Activated CD8-positive, alpha-beta T cell treated with anti-CD3 and anti-CD28 coated beads for 36 hours (primary cell): ENCODE data around the gene GPC4. TPM values are rescaled to one million over a fixed set of nuclear protein-coding genes. Genes with fewer than 3 reads are reported as not detected.
"Not testable (repeated sequence)": the region's sequence is repeated elsewhere in the genome, so short reads cannot be mapped to it uniquely, and the experiment has no call there.

Experiments used
- ATAC-seq: fragments of 200-7000 bp; cut with Tn5 transposase; one replicate; pipeline ENCODE4 v1.10.0; 2021; ENCODE audit warnings: mild to moderate bottlenecking, moderate library complexity
- CTCF ChIA-PET: fragments of 350-600 bp; sonication (Branson Sonifier 250); formaldehyde crosslinking; loops from one replicate; lab custom pipeline; 2021; ENCODE audit warnings: antibody characterized with exemption; lab: Charles Lee
- POLR2A ChIA-PET: fragments of 350-600 bp; sonication (Branson Sonifier 250); formaldehyde crosslinking; loops from one replicate; lab custom pipeline; 2021; ENCODE audit warnings: antibody characterized with exemption; lab: Charles Lee
- DNase-seq: peaks from one replicate; pipeline ENCODE4 v3.0.0-alpha.2; 2020
- H3K27ac Mint-ChIP-seq: one replicate; pipeline ENCODE4 v1.8.0; 2021; ENCODE audit warnings: mild to moderate bottlenecking, mixed read lengths
- H3K27me3 Mint-ChIP-seq: one replicate; pipeline ENCODE4 v1.8.0; 2021; ENCODE audit warnings: mixed read lengths
- H3K36me3 Mint-ChIP-seq: one replicate; pipeline ENCODE4 v1.8.0; 2021; ENCODE audit warnings: low read depth, mixed read lengths
- H3K4me1 Mint-ChIP-seq: one replicate; pipeline ENCODE4 v1.8.0; 2021; ENCODE audit warnings: low read depth, mixed read lengths
- H3K4me3 Mint-ChIP-seq: one replicate; pipeline ENCODE4 v1.8.0; 2021; ENCODE audit warnings: mild to moderate bottlenecking, moderate library complexity, mixed read lengths
- H3K9me3 Mint-ChIP-seq: one replicate; pipeline ENCODE4 v1.8.0; 2021; ENCODE audit warnings: mixed read lengths
- intact Hi-C: fragments of 100-400 bp; cut with micrococcal nuclease; formaldehyde crosslinking; loops from one replicate; pipeline ENCODE4 v1.10.0; 2022
- total RNA-seq, 2 experiments: library from RNA; stranded (reverse); gene quantifications; one replicate each; pipeline ENCODE4 v1.2.3, GENCODE V29; 2021
- TF ChIP-seq, protein P1 (sequence below): fragments of 200-600 bp; IDR thresholded peaks from one replicate; pipeline ENCODE4 v1.8.0; 2022; ENCODE audit warnings: antibody characterized with exemption, mild to moderate bottlenecking

Gene GPC4
- total RNA-seq, 2 experiments from 2014 or later = not detected

DNA sequence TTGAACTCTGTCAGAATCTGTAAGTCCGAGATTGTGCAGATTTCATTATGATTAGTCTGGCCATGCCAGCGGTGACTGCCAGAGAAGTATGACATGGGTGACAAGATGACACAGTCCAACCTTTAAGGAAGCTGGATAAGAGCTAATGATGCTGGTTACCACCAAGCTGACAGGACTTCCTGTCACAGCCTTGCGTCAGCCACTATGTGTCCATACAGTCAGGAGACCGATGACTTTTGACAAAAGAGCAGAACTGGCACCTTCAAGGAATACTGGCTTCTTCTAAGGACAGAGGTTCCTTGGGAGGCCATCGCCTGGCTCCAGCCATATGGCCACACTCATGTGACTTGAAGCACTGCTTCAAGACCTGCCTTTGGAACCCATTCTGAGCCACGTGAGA lies 129.9 kb downstream of the GPC4 start:
- Mint-ChIP-seq H3K27ac (no peak overlapping the region), H3K4me3 (no peak overlapping the region), H3K9me3 (no peaks in the 10 kb centered on the region), H3K36me3 (no peaks in the 10 kb centered on the region), H3K27me3 (peaks cover 1% of the 10 kb centered on the region), H3K4me1 (no peaks in the 10 kb centered on the region)
- TF ChIP-seq, protein P1, sequence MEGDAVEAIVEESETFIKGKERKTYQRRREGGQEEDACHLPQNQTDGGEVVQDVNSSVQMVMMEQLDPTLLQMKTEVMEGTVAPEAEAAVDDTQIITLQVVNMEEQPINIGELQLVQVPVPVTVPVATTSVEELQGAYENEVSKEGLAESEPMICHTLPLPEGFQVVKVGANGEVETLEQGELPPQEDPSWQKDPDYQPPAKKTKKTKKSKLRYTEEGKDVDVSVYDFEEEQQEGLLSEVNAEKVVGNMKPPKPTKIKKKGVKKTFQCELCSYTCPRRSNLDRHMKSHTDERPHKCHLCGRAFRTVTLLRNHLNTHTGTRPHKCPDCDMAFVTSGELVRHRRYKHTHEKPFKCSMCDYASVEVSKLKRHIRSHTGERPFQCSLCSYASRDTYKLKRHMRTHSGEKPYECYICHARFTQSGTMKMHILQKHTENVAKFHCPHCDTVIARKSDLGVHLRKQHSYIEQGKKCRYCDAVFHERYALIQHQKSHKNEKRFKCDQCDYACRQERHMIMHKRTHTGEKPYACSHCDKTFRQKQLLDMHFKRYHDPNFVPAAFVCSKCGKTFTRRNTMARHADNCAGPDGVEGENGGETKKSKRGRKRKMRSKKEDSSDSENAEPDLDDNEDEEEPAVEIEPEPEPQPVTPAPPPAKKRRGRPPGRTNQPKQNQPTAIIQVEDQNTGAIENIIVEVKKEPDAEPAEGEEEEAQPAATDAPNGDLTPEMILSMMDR = no peak
- ChIA-PET POLR2A (no interaction called here), CTCF (no interaction called here)
- intact Hi-C loops = no loop called here
- no peak for DNase-seq
- no peak for ATAC-seq

DNA sequence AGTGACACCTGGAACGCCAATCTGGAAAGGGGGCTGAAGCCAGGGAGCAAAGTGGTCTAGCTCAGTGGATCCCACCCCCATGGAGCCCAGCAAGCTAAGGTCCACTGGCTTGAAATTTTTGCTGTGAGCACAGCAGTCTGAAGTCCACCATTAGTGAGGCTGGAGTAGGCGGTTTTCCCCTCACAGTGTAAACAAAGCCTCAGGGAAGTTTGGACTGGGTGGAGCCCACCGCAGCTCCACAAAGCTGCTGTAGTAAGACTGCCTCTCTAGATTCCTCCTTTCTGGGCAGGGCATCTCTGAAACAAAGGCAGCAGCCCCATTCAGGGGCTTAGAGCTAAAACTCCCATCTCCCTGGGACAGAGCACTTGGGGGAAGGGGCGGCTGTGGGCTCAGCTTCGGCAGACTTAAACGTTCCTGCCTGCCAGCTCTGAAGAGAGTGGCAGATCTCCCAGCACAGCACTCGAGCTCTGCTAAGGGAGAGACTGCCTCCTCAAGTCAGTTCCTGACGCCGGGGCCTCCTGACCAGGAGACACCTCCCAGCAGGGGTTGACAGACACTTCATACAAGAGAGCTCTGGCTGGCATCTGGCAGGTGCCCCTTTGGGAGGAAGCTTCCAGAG lies 136.1 kb downstream of the GPC4 start:
- DNase-seq, ATAC-seq, H3K4me3 Mint-ChIP-seq, POLR2A ChIA-PET, H3K27me3 Mint-ChIP-seq, H3K9me3 Mint-ChIP-seq, intact Hi-C loops, CTCF ChIA-PET, H3K27ac Mint-ChIP-seq, H3K36me3 Mint-ChIP-seq, H3K4me1 Mint-ChIP-seq: not testable (repeated sequence)

DNA sequence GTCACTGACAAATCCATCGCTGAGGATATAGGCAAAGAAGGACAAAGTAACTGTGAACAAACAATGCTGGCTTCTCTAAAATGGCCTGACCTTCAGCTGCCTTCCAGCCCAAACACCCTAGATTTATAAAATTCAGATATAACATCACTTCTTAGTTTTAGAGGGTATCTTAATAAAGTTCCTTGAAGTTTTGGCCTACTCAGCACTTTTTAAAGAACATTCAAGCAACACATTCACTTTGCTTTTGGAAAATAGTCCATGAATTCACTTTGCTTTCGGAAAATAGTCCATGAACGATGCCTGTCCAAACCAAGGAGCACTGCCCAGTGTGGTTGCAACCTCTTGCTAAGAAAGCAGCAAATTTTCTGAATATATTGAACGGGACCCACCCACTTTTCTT lies 142.1 kb downstream of the GPC4 start:
- POLR2A ChIA-PET = no interaction called here
- no peak for DNase-seq
- TF ChIP-seq, protein P1 = no peak
- H3K4me3 Mint-ChIP-seq = no peak overlapping the region
- no peak for ATAC-seq
- CTCF ChIA-PET = no interaction called here
- H3K27me3 Mint-ChIP-seq = no peaks in the 10 kb centered on the region
- H3K9me3 Mint-ChIP-seq = no peaks in the 10 kb centered on the region
- no peaks in the 10 kb centered on the region for H3K36me3 Mint-ChIP-seq
- no peak overlapping the region for H3K27ac Mint-ChIP-seq
- no peaks in the 10 kb centered on the region for H3K4me1 Mint-ChIP-seq
- intact Hi-C loops = no loop called here

DNA sequence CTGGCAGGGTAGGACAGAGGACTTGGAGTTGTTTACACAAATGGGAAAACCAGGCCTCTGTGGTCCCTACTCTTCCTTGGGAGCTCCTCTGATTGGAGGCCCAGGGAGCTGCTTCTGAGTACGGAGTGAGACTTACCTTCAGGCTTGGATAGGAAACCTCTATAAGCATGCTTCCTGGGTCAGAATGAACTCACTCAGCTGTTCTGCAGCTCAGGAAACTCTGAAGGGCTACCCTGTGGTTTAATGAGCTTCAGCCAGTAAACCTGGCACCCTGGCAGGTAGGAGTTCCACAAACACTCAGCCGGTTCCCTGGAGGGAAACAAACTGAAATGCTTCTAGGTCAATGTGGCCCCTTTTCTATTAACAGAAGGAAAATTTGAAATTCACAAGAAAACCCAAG lies 146.1 kb downstream of the GPC4 start:
- DNase-seq (no peak), ATAC-seq (no peak)
- intact Hi-C loops = no loop called here
- TF ChIP-seq, protein P1 = no peak
- H3K4me1 Mint-ChIP-seq = no peaks in the 10 kb centered on the region
- H3K27ac Mint-ChIP-seq = no peak overlapping the region
- ChIA-PET POLR2A (no interaction called here), CTCF (no interaction called here)
- H3K27me3 Mint-ChIP-seq = no peaks in the 10 kb centered on the region
- H3K9me3 Mint-ChIP-seq = no peaks in the 10 kb centered on the region
- no peak overlapping the region for H3K4me3 Mint-ChIP-seq
- H3K36me3 Mint-ChIP-seq = no peaks in the 10 kb centered on the region

DNA sequence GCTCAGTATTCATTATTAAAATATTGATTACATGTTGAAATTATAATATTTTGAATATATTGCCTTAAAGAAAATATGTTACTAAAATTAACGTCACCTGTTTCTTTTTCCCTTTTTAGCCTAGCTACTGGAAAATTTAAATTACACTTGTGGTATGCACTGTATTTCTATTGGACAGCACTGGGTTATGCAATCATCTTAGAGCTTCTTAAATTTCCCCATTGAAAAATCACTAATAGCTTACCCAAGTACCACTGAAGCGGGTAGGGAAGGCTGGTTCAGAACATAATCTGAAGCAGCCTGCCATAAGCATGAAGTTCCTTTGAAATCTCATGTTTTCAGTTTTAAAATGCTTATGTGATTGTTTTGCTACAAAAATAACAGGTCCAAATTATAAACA lies 147.7 kb downstream of the GPC4 start:
- intact Hi-C loops = no loop called here
- H3K27me3 Mint-ChIP-seq = no peaks in the 10 kb centered on the region
- no peak overlapping the region for H3K27ac Mint-ChIP-seq
- TF ChIP-seq, protein P1 = no peak
- H3K9me3 Mint-ChIP-seq = no peaks in the 10 kb centered on the region
- H3K4me1 Mint-ChIP-seq = no peaks in the 10 kb centered on the region
- CTCF ChIA-PET = no interaction called here
- no peak for DNase-seq
- no peak overlapping the region for H3K4me3 Mint-ChIP-seq
- no peak for ATAC-seq
- POLR2A ChIA-PET = no interaction called here
- no peaks in the 10 kb centered on the region for H3K36me3 Mint-ChIP-seq
